HS-27A (cell line): Measurements from ENCODE around the gene RDX.
"Not testable (repeated sequence)": the region's sequence is repeated elsewhere in the genome, so short reads cannot be mapped to it uniquely, and the experiment has no call there.

Source experiments
- DNase-seq: peaks from one replicate; pipeline ENCODE4 v3.0.0-alpha.2; 2012; ENCODE audit warnings: low read depth, missing footprints

Gene RDX

DNA sequence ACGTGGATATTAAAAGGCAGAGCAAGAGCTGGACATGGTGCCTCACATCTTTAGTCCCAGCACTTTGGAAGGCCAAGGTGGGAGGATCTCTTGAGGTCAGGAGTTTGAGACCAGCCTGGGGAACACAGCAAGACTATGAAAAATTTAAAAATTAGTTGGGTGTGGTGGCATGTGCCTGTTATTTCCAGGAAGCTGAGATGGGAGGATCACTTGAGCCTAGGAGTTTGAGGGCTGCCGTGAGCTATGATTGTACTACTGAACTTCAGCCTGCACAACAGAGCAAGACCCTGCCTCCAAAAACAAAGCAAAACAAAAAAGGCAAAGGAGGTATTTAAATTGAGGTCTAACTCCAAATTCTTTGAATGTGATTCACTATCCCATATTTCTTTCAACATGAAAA, 23.5 kb downstream of the RDX start:
- no peak for DNase-seq

DNA sequence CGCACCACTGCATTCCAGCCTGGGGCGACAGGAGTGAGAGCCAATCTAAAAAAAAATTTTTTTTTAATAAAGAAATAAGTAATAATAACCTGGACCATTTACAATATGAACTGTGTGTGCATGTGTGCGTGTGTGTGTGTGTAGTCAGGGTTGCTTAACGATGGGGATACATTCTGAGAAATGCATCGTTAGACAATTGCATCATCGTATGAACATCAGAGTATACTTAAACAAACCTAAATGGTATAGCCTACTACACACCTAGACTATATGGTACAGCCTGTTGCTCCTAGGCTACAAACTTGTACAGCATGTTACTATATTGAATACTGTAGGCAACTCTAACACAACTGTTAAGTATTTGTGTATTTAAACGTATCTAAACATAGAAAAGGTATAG, 26.4 kb downstream of the RDX start:
- no peak for DNase-seq

- DNase-seq, result no peak
These were observed 28.0 kb downstream of the RDX start for GRCh38 chr11:110268441-110268840.

- no peak for DNase-seq
These were observed 34.4 kb downstream of the RDX start for GRCh38 chr11:110262072-110262403.

DNA sequence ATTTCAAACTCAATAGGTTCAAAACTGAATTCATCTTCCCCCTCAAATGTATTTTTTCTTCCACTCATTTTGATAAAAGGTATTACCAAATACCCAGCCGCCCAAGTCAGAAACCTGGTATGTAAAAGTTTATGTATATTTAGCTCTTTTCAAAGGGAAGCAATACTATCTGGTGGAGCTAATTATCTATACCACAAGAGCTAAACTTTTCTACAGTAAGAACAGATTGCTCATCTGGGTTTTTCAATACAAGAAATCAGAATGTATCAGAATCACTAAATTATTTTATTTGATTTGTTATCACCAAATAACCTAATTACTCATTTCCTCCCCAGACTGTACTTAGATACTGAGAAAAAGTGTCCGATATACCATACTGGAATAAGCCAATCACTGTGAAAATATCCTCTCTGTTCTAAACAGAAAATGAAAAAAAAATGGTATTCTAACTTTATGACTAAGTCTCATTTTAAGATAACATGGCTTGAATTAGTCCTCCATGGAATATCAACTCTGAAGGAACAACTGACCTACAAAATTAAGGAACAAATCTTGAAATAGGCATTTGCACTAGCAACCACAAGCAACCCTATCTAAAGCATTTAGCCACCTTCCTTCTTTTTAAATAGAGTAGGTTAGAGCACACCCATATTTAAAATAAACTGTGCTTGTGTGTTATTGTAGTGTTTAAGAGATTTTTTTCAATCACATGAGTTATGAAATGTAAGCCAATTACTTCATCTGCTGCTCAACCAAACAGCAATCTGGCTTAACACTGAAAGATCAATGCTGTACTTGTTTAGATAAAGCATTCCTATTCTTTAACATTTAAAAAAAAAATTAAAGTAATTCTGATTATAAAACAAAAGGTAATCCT, 35.0 kb downstream of the RDX start:
- no peak for DNase-seq

- no peak for DNase-seq
These were observed 42.9 kb downstream of the RDX start for GRCh38 chr11:110253525-110253924.

- DNase-seq, result peak; percentile 3
These were observed 44.6 kb downstream of the RDX start for GRCh38 chr11:110251836-110252235.

DNA sequence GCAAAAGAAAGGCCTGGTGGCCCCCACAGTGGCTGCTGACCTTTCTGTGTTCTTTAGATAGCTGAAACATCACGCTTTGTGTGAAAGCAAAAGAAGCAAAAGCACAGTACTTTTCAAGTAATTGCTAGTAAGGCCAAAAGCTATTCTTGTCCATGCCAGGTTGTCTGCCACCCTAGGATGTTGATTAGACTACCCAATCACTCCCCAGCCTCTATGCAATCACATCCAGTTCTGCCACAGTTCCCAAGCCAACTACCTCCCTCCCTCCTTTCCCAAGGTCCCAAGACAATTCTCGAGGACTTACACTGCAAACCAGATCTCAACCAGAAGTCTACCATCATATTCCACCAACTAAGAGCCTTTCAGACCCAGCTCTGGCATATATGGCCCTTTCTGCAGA, 46.2 kb downstream of the RDX start:
- DNase-seq, result no peak

DNA sequence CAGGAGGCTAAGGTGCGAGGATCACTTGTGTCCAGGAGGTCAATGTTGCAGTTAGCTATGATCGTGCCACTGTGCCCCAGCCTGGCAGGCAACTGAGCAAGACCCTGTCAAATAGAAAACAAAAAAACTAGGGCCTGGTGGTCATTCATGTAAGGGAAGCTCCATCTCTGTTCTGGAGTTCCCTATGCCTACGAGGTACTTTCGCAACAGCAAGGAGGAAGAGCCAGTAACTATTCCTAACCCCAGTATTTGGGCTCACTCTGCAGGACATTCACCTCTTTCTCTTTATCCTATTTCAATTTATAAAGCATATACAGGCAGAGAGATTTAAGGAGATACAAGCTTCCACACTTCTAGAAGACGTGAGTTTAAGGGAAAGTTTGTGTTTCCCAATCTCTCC, 46.6 kb downstream of the RDX start:
- DNase-seq, result no peak

DNA sequence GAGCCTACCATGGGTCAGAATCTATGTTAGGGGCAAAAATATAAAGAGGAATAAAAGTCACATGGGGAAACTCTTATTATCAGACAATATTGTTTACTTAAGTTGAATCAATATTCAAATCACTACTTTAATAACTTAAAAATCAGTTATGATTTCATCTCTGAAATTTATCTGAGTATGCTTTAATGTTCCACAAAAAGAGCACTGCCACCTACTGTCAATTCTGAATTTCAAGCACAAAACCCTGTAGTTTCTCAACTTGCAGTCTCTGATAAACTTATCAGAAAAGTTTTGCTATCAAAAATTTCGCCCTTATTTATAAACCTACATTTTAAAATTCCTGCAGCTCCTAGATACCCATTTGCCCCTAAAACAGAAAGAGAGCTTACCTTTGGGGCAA, 47.3 kb downstream of the RDX start:
- DNase-seq, result no peak

DNA sequence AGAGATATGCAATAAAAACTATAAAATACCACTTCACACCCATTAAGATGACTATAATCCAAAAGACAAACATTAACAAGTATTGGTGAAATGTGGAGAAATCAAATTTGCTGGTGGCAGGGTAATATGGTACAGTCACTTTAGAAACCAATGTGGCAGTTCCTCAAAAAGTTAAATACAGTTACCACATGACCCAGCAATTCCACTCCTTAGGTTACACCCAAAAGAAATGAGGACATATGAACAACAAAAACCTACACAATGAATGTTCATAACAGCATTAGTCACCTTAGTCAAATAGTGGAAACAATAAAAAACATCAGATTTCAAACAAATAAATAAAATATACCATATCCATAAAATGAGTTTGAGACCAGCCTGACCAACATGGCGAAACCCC, 52.6 kb downstream of the RDX start:
- DNase-seq, result no peak

GRCh38 chr11:110242746-110243145, 53.7 kb downstream of the RDX start:
- no peak for DNase-seq

DNA sequence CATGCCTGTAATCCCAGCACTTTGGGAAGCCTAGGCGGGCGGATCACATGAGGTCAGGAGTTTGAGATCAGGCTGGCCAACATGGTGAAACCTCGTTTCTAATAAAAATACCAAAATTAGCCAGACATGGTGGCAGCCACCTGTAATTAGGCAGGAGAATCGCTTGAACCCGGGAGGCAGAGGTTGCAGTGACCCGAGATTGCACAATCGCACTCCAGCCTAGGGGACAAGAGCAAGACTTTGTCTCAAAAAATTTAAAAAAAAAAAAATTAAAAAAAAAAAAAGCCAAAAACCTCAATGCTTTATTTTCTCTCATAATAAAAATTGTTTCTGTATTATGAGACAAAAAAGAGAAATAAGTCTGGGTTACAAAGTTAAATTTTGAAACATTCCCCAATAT, 54.2 kb downstream of the RDX start:
- no peak for DNase-seq

- no peak for DNase-seq
These were observed 60.4 kb downstream of the RDX start for GRCh38 chr11:110235966-110236365.

- DNase-seq, result no peak
These were observed 66.0 kb downstream of the RDX start for GRCh38 chr11:110230377-110230776.

DNA sequence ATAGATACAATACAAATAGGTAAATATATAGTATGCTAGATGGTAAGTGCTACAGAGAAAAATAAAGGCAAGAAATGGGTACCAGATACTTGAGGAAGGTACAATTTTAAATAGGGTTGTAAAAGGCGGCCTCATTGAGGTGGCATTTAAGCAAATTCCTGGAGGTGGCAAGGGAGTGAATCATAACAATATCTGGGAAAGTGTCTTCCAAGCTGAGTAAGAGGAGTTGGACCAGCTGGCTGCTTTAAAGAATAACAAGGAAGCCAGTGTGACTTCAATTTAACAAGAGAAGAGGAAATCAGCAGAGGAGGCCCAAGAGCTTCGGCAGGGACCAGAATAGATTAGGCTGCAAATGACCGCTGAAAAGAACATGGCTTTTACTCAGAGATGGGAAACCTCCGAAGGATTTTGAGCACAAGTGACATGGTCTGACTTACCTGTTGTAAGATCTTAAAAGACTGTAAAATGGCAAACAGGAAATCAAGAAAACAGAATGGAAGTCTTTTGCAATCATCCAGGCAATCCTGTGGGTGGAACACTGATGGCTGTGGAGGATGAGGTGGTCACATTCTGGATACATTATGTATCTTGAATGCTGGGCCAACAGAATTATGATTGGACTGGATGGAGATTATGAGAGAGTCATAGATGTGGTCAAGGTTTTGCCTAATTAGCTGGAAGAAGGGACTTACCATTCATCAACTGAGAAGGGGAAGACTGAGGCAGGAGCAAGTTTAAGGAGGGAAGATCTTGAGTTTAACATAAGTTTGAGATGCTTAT, 77.2 kb downstream of the RDX start:
- no peak for DNase-seq

DNA sequence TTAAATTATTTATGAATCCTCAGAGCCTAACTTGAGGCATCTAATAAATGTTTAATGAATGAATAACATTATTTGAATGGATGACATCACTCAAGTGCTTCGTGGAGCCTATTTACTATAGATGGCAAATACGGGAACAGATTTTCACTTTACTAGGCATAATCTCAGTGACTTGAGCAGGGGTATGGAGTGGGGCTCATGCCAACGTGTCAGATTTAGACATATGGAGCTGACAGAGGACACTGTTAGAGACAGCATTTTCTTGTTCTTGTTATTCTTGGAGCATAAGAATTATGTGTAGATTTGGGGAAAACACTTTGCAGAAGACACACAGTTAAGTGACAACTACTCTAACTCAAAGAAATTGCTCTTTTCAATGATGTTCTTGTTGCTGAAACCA, 78.5 kb downstream of the RDX start:
- no peak for DNase-seq

DNA sequence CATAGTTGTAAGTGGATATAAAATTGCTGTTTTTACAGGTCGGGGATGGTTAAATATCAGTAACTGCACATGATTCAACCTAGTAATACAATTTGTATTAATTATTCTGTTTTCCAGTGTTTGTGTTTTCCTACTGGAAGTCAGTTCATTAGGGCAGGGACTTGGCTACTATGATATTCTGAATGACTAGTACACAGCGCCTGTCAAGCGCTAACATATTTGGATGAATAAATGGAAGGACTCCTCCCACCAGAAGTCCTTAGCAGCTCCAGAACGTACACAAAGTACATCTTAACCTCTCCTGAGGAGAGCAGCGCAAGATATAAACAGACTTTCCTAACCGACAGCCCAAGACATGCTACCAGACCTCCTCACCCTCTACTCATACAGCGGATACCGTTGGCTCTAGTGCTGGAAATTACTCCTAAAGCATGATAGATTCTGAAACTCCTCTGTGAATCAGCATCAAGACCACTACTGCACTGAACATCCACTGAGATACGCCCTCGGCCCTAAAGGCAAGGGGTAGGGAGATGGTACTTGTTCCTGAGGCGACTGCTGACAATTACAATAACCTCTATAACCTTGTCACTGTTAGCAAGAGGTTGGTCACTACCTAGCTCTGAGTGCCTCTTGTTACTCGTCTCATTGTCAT, 79.1 kb downstream of the RDX start:
- no peak for DNase-seq

DNA sequence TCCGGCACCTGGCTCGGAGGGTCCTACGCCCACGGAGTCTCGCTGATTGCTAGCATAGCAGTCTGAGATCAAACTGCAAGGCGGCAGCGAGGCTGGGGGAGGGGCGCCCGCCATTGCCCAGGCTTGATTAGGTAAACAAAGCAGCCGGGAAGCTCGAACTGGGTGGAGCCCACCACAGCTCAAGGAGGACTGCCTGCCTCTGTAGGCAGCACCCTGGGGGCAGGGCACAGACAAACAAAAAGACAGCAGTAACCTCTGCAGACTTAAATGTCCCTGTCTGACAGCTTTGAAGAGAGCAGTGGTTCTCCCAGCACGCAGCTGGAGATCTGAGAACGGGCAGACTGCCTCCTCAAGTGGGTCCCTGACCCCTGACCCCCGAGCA, 87.1 kb downstream of the RDX start:
- DNase-seq, result not testable (repeated sequence)

GRCh38 chr11:110208678-110209312, 87.6 kb downstream of the RDX start:
- DNase-seq, result not testable (repeated sequence)

DNA sequence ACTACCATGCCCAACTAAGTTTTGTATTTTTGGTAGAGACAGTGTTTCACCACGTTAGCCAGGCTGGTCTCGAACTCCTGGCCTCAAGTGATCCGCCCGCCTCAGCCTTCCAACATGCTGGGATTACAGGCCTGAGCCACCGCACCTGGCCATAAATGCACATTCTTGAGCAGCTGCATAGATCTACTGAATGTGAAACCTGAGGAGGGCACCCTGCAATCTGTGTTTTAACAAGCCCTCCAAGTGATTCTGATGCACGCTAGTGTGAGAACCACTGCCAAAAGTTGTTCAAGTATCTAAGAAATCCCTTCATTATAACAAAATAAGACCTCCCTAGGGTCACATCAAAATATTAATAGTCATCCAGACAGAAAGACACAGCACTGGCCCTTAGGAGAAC, 89.3 kb downstream of the RDX start:
- no peak for DNase-seq

DNA sequence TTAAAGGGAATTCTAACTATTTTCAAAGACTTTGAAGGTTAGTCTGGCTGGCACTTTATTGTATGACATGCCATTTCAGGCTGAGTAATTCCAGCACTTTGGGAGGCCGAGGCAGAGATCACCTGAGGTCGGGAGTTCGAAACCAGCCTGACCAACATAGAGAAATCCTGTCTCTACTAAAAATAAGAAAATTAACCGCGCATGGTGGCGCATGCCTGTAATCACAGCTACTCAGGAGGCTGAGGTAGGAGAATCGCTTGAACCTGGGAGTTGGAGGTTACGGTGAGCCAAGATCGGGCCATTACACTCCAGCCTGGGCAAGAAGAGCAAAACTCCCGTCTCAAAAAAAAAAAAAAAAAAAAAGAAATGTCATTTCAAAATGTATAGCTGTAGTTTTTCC, 95.6 kb downstream of the RDX start:
- DNase-seq, result no peak

DNA sequence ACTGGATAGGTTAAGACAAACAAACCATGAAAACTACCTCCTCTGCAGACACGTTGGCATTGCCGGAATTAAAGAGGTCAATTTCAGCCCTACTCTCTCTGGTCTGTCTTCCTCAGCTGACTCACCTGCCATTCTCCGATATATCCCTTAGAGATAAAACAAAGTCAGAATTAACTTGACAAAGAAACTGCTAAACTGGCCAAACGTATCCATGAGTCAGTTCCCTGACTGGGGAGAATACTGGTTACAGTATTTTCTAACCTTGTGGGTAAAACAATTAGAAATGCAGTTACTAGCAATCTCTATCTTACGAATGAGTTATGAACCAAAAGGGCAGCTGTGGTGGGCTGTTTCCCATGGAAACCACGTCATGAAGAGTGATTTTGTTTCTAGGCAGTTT, 96.2 kb downstream of the RDX start:
- no peak for DNase-seq
